Umbilical cord (tissue), 2 donors: ENCODE data around the gene MST1. TPM values are rescaled to one million over a fixed set of nuclear protein-coding genes. Genes with fewer than 3 reads are reported as not detected.
"Not testable (repeated sequence)": the region's sequence is repeated elsewhere in the genome, so short reads cannot be mapped to it uniquely, and the experiment has no call there.

Source experiments
- DNase-seq: peaks from one replicate; pipeline ENCODE4 v3.0.0-alpha.2; 2015; ENCODE audit warnings: low spot score
- total RNA-seq: library from RNA; depleted of rRNA; stranded (reverse); fragments of >200 nt; gene quantifications from one replicate; pipeline ENCODE4 v1.2.3, GENCODE V29; 2014; ENCODE audit warnings: low replicate concordance; ENCODE audit not compliant: insufficient read depth

The MST1 gene
- total RNA-seq, 1 donor from 2014 or later, result 2.2 TPM

- no peak for DNase-seq
These were observed 12.3 kb upstream of the MST1 start for GRCh38 chr3:49701388-49702077.

GRCh38 chr3:49700453-49701128 is 11.3 kb upstream of the MST1 start:
- DNase-seq, result no peak

GRCh38 chr3:49700014-49700413 is 10.7 kb upstream of the MST1 start:
- DNase-seq, result no peak

GRCh38 chr3:49699281-49699979 is 10.2 kb upstream of the MST1 start:
- no peak for DNase-seq

GRCh38 chr3:49695350-49696015 is 6.2 kb upstream of the MST1 start:
- DNase-seq, result not testable (repeated sequence)

- not testable (repeated sequence) for DNase-seq
These were observed 5.3 kb upstream of the MST1 start for GRCh38 chr3:49694409-49695070.

- not testable (repeated sequence) for DNase-seq
These were observed 2.2 kb upstream of the MST1 start for GRCh38 chr3:49691481-49691880.

- DNase-seq, result not testable (repeated sequence)
These were observed 1.6 kb upstream of the MST1 start for GRCh38 chr3:49690856-49691255.

GRCh38 chr3:49689908-49690624 is 792 bp upstream of the MST1 start:
- not testable (repeated sequence) for DNase-seq

- not testable (repeated sequence) for DNase-seq
These were observed 782 bp downstream of the MST1 start for GRCh38 chr3:49688338-49689045.

GRCh38 chr3:49687424-49687795 is 1.9 kb downstream of the MST1 start:
- not testable (repeated sequence) for DNase-seq

GRCh38 chr3:49686769-49687423 is 2.4 kb downstream of the MST1 start:
- DNase-seq, result peak; percentile 68

- not testable (repeated sequence) for DNase-seq
These were observed 2.9 kb downstream of the MST1 start for GRCh38 chr3:49686346-49686745.

GRCh38 chr3:49685846-49686245 is 3.4 kb downstream of the MST1 start:
- not testable (repeated sequence) for DNase-seq

- not testable (repeated sequence) for DNase-seq
These were observed 4.2 kb downstream of the MST1 start for GRCh38 chr3:49685103-49685502.

GRCh38 chr3:49684453-49684852 is 4.8 kb downstream of the MST1 start:
- DNase-seq, result not testable (repeated sequence)

GRCh38 chr3:49683162-49683561 is 6.1 kb downstream of the MST1 start:
- DNase-seq, result no peak

GRCh38 chr3:49681543-49681942 is 7.7 kb downstream of the MST1 start:
- no peak for DNase-seq

GRCh38 chr3:49681232-49681522 is 8.1 kb downstream of the MST1 start:
- DNase-seq, result no peak
